CD4-positive, alpha-beta T cell treated with Interleukin-10 for 1 hour (primary cell): ENCODE data around the gene GCC1.
"Not testable (repeated sequence)": the region's sequence is repeated elsewhere in the genome, so short reads cannot be mapped to it uniquely, and the experiment has no call there.

ENCODE experiments used
- DNase-seq: peaks from one replicate; pipeline ENCODE4 v3.0.0-alpha.2; 2020

GCC1 gene

GRCh38 chr7:127588697-127589482 lies 3.5 kb upstream of the GCC1 start:
- DNase-seq = peak; percentile 42

GRCh38 chr7:127588019-127588696 lies 2.8 kb upstream of the GCC1 start, which contains the start of gene ARF5:
TSS of gene ARF5 (plus strand) at chr7:127588411. CDS start at chr7:127588499, 88 bp downstream.
- DNase-seq = peak; percentile 91

- DNase-seq = no peak
Measured at GRCh38 chr7:127587663-127588018, 2.2 kb upstream of the GCC1 start.

- no peak for DNase-seq
Measured at GRCh38 chr7:127586346-127586745, 950 bp upstream of the GCC1 start.

- no peak for DNase-seq
Measured at GRCh38 chr7:127584648-127585043, 750 bp downstream of the GCC1 start.

- no peak for DNase-seq
Measured at GRCh38 chr7:127582361-127582760, 3.0 kb downstream of the GCC1 start.

GRCh38 chr7:127581716-127582115 lies 3.7 kb downstream of the GCC1 start:
- no peak for DNase-seq

GRCh38 chr7:127580612-127581011 lies 4.8 kb downstream of the GCC1 start:
- no peak for DNase-seq

- DNase-seq = no peak
Measured at GRCh38 chr7:127578711-127579275, 6.6 kb downstream of the GCC1 start.

- DNase-seq = no peak
Measured at GRCh38 chr7:127578036-127578684, 7.2 kb downstream of the GCC1 start.

GRCh38 chr7:127571741-127572505 lies 13.5 kb downstream of the GCC1 start:
- no peak for DNase-seq

GRCh38 chr7:127568034-127568433 lies 17.4 kb downstream of the GCC1 start:
- DNase-seq = not testable (repeated sequence)

GRCh38 chr7:127566242-127566641 lies 19.2 kb downstream of the GCC1 start:
- DNase-seq = no peak

- no peak for DNase-seq
Measured at GRCh38 chr7:127557803-127558202, 27.6 kb downstream of the GCC1 start.

GRCh38 chr7:127556404-127556803 lies 29.0 kb downstream of the GCC1 start:
- DNase-seq = no peak

GRCh38 chr7:127551941-127552340 lies 33.5 kb downstream of the GCC1 start:
- no peak for DNase-seq

GRCh38 chr7:127550247-127550646 lies 35.1 kb downstream of the GCC1 start:
- DNase-seq = no peak

- DNase-seq = no peak
Measured at GRCh38 chr7:127546313-127546712, 39.1 kb downstream of the GCC1 start.

GRCh38 chr7:127541548-127541947 lies 43.8 kb downstream of the GCC1 start:
- DNase-seq = no peak

GRCh38 chr7:127540461-127540860 lies 44.9 kb downstream of the GCC1 start:
- DNase-seq = not testable (repeated sequence)

GRCh38 chr7:127539116-127539515 lies 46.3 kb downstream of the GCC1 start:
- no peak for DNase-seq

- DNase-seq = no peak
Measured at GRCh38 chr7:127536741-127537140, 48.7 kb downstream of the GCC1 start.

- DNase-seq = no peak
Measured at GRCh38 chr7:127536394-127536691, 49.1 kb downstream of the GCC1 start.
